ENCODE data around the gene STBD1.
"Not testable (repeated sequence)": the region's sequence is repeated elsewhere in the genome, so short reads cannot be mapped to it uniquely, and the experiment has no call there.

STBD1 gene

GRCh38 chr4:76282941-76283689 lies 23.4 kb upstream of the STBD1 start:
- DNase-seq (ENCODE audit: low read depth), result no peak
- H3K4me3 ChIP-seq (ENCODE audit: low read depth, low read length), result no peak overlapping the region
- TF ChIP-seq CTCF (conservative IDR thresholded peaks at IDR 0.05; ENCODE audit: low read depth, low read length), result no peak

GRCh38 chr4:76283900-76284299 lies 22.6 kb upstream of the STBD1 start:
- TF ChIP-seq CTCF (conservative IDR thresholded peaks at IDR 0.05; ENCODE audit: low read depth, low read length), result no peak
- no peak overlapping the region for H3K4me3 ChIP-seq (ENCODE audit: low read depth, low read length)
- no peak for DNase-seq (ENCODE audit: low read depth)

GRCh38 chr4:76287811-76288210 lies 18.7 kb upstream of the STBD1 start:
- not testable (repeated sequence) for DNase-seq (ENCODE audit: low read depth); H3K4me3 ChIP-seq (ENCODE audit: low read depth, low read length)

GRCh38 chr4:76292730-76293129 lies 13.8 kb upstream of the STBD1 start:
- no peak for DNase-seq (ENCODE audit: low read depth)
- TF ChIP-seq CTCF (conservative IDR thresholded peaks at IDR 0.05; ENCODE audit: low read depth, low read length), result no peak
- no peak overlapping the region for H3K4me3 ChIP-seq (ENCODE audit: low read depth, low read length)

- TF ChIP-seq CTCF (conservative IDR thresholded peaks at IDR 0.05; ENCODE audit: low read depth, low read length), result no peak
- no peak overlapping the region for H3K4me3 ChIP-seq (ENCODE audit: low read depth, low read length)
- peak; percentile 10 for DNase-seq (ENCODE audit: low read depth)
These were observed 12.8 kb upstream of the STBD1 start for GRCh38 chr4:76293772-76294171.

- no peak for DNase-seq (ENCODE audit: low read depth)
- no peak overlapping the region for H3K4me3 ChIP-seq (ENCODE audit: low read depth, low read length)
- no peak for TF ChIP-seq CTCF (conservative IDR thresholded peaks at IDR 0.05; ENCODE audit: low read depth, low read length)
These were observed 10.2 kb upstream of the STBD1 start for GRCh38 chr4:76296286-76296820.

GRCh38 chr4:76298227-76298626 lies 8.3 kb upstream of the STBD1 start:
- H3K4me3 ChIP-seq (ENCODE audit: low read depth, low read length), result no peak overlapping the region
- TF ChIP-seq CTCF (conservative IDR thresholded peaks at IDR 0.05; ENCODE audit: low read depth, low read length), result no peak
- DNase-seq (ENCODE audit: low read depth), result no peak
